HG03432 (cell line): ENCODE measurements around the gene ZCCHC8.
"Not testable (repeated sequence)": the region's sequence is repeated elsewhere in the genome, so short reads cannot be mapped to it uniquely, and the experiment has no call there.

Source experiments
- ATAC-seq: cut with Tn5 transposase; IDR thresholded peaks from one replicate; pipeline ENCODE4 v1.9.1; 2021; ENCODE audit warnings: mild to moderate bottlenecking, moderate library complexity; ENCODE audit not compliant: unreplicated experiment

Gene ZCCHC8

GRCh38 chr12:122513028-122513427 is 12.3 kb upstream of the ZCCHC8 start:
- ATAC-seq, result not testable (repeated sequence)

DNA sequence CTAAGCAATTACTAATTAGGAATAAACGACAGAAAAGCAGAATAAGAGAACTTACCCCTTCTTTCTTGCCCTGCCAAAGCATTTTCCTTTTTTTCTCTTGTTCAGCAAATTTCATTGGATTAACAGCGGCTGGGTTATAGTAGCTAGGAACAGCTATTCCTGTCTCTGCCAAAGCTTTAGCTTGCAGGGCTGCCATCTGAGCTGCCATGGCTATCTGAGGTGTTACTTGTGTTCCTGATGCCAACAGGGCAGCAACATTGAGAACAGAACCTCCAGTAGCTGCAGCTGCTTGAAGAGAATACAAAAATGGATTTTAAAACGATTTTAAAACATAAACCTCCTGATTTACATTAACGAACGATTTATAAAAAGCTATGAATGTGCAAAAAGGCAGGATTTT is 7.4 kb upstream of the ZCCHC8 start:
- ATAC-seq, result no peak

DNA sequence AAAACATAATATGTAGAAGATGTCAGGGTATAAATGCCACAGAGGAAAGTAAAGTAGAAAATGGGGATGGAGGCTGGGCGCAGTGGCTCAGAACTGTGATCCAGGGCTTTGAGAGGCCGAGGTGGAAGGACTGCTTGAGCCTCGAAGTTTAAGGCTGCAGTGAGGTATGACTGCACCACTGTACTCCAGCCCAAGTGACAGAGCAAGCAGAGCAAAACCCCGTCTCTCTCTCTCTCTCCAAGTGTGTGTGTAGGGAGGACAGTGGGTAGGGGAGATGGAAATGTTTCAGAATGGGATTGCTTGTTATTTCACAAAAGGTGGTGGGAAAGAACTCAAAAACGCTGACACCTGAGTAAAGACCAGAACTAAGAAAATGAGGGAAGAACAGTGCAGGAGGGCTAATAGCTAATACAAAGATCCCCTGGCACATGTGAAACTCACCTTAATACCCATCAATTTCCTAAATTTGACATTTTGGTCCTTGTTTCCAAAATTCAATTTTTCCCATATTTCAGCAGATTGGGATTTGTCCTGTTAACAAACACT is 5.7 kb upstream of the ZCCHC8 start:
- ATAC-seq, result no peak

DNA sequence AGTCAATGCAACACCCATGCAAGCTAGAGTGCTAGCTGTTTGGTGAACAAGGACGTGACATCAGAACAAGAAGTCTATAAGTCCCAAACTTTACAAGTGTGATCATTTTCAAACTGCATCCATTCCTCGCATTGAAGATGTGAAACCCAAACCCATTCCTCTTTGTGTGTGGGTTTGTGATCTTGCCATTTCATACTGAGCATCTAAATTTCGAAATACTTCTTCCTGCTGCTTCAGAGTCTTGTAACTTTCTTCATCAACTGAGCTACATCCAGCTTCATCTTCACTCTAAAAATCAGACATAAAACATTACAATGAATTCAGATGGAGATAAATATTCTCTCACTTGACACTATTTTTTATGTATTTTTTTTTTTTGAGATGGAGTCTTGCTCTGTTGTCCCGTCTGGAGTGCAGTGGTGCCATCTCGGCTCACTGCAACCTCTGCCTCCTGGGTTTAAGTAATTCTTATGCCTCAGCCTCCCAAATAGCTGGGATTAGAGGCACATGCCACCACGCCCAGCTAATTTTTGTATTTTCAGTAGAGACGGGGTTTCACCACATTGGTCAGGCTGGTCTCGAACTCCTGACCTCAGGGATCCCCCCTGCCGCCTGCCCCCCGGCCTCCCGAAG is 4.8 kb upstream of the ZCCHC8 start:
- ATAC-seq, result no peak

DNA sequence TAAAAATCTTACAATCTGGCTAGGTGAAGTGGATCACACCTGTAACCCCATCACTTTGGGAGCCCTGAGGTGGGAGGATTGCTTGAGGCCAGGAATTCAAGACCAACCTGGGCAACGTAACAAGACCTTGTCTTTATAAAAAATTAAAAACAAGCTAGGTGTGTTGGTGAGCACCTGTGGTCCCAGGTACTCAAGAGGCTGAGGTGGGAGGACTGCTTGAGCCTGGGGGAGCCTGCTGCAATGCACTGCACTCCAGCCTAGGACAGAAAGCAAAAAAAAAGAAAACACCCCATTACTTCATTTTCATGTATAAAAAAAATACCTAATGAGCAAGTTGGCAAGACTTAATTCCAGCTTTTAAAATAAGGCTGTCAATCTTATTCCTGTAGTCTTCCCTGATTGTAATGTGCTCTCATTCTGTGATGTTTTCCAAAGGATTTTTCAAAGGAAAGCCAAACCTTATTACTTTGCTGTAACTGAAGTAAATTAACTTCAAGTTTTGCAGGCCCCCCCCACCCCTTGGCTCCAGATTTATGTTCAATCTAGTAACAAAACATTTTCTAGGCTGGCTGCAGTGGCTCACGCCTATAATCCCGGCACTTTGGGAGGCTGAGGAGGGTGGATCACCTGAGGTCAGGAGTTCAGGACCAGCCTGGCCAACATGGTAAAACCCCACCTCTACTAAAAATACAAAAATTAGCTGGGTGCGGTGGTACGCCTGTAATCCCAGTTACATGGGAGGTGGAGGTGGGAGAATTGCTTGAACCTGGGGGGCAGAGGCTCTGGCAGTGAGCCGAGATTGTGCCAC is 3.3 kb upstream of the ZCCHC8 start:
- no peak for ATAC-seq

- no peak for ATAC-seq
Measured at GRCh38 chr12:122503147-122503751, 2.5 kb upstream of the ZCCHC8 start.

GRCh38 chr12:122501489-122501989 is 807 bp upstream of the ZCCHC8 start:
- ATAC-seq, result no peak

GRCh38 chr12:122499991-122500684 is 594 bp downstream of the ZCCHC8 start:
- peak; percentile 22 for ATAC-seq

GRCh38 chr12:122495258-122495657 is 5.5 kb downstream of the ZCCHC8 start:
- no peak for ATAC-seq

DNA sequence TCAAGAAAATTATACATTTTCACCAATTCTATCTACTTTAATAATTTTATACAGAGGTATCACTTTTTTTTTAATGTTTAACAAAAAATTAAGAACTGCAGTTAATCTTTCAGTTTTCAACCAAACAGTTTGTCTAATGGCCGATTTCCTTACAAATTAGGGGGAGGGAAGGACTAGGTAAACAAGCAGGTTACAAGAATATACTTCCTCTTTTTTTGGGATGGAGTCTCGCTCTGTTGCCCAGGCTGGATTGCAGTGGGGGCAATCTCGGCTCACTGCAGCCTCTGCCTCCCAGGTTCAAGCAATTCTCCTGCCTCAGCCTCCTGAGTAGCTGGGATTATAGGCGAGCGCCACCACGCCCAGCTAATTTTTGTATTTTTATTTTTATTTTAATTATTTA is 7.5 kb downstream of the ZCCHC8 start:
- ATAC-seq, result not testable (repeated sequence)

GRCh38 chr12:122491991-122492390 is 8.7 kb downstream of the ZCCHC8 start:
- ATAC-seq, result no peak

DNA sequence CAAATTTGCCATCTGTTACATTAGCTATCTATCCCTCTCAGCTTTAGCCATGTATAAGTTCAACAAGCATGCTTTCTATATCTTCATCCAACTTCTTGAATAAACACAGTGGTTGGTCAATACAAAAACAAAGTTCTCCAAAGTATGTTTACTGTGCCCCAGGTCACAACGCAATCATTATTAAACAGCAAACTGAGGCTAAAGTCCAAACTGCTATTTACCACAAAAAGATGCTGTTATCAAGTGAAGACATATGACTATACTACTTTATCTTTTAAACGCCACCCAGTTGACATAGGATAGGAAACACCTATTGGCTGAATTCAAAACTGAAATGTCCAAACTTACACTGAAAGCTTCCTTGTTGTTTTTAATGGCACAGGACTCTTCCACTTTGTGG is 11.7 kb downstream of the ZCCHC8 start:
- ATAC-seq, result no peak

DNA sequence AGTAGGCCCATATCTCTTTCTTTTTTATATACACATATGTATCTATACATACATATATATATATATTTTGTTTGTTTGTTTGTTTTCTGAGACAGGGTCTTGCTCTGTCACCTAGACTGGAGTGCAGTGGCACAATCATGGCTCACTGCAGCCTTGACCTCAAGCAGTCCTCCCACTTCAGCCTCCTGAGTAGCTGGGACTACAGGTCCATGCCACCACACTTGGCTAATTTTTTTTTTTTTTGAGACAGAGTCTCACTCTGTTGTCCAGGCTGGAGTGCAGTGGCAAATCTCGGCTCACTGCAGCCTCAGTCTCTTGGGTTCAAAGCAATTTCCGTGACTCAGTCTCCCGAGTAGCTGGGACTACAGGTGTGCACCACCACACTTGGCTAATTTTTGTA is 12.9 kb downstream of the ZCCHC8 start:
- not testable (repeated sequence) for ATAC-seq

GRCh38 chr12:122486805-122487426 is 13.8 kb downstream of the ZCCHC8 start:
- no peak for ATAC-seq

DNA sequence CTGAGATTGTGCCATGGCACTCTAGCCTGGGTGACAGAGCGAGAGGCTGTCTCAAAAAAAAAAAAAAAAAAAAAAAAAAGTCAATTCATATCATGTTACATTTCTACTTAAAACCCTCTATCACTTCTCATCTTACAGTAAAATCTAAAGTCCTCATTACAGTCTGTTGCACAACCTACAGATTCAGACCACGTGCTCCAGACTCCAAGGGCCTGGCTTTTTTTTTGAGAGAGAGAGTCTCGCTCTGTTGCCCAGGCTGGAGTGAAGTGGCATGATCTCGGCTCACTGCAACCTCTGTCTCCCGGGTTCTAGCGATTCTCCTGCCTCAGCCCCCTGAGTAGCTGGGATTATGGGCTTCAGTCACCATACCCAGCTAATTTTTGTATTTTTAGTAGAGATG is 14.4 kb downstream of the ZCCHC8 start:
- ATAC-seq, result not testable (repeated sequence)

- ATAC-seq, result not testable (repeated sequence)
Measured at GRCh38 chr12:122484385-122484784, 16.3 kb downstream of the ZCCHC8 start.

- no peak for ATAC-seq
Measured at GRCh38 chr12:122483969-122484368, 16.8 kb downstream of the ZCCHC8 start.

GRCh38 chr12:122481861-122482260 is 18.9 kb downstream of the ZCCHC8 start:
- no peak for ATAC-seq

DNA sequence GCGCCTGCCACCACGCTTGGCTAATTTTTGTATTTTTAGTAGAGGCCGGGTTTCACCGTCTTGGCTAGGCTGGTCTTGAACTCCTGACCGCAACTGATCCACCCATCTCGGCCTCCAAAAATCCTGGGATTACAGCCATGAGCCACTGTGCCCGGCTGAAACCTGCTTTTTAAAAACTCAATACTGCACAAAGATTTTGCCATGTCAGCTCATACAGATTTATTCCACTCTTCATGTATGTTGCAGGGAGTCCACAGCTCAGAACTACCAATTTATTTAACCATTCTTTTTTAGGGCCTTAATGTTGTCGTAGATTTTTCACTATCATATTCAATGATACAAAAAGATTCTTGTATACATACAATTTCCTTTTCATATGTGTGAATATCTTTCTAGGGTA is 20.0 kb downstream of the ZCCHC8 start:
- no peak for ATAC-seq

GRCh38 chr12:122474324-122474716 is 26.4 kb downstream of the ZCCHC8 start:
- no peak for ATAC-seq
